ENCODE results near the gene SLC1A5.

SLC1A5 gene

DNA sequence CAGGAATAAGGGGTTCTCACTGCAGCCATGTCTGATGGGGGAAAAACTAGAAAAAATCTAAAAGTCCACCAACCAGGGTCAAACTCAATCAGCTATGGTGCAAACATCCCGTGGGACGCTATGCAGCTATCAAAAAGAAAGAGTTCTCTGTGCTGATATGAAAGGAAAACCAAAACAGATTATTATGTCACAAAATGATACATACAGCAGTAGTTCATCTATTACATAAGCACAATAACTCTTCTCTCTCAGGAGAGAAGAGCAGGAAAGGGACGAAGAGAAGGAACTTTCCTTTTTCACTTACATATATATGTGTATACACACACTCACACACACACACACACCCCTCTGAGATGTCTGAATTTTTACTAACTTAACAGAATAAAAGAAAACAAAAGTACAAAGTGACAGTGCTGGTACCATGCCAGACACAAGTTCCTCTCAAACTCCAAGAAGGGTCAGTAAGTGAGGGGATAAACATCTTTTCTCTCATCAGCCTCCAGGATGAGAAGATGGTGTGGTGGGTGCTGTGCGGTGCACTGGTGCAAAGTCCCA lies 45.4 kb downstream of the SLC1A5 start:
- TF ChIP-seq ZBTB7A (IDR thresholded peaks at IDR 0.05; ENCODE audit: low read depth): no peak
- no peak for TF ChIP-seq TCF12 (IDR thresholded peaks at IDR 0.05; ENCODE audit: low read depth)
- no peak for TF ChIP-seq CEBPB (IDR thresholded peaks at IDR 0.05)
- no peak for TF ChIP-seq TAF1 (IDR thresholded peaks at IDR 0.05; ENCODE audit: low read depth)
- TF ChIP-seq, protein P1, sequence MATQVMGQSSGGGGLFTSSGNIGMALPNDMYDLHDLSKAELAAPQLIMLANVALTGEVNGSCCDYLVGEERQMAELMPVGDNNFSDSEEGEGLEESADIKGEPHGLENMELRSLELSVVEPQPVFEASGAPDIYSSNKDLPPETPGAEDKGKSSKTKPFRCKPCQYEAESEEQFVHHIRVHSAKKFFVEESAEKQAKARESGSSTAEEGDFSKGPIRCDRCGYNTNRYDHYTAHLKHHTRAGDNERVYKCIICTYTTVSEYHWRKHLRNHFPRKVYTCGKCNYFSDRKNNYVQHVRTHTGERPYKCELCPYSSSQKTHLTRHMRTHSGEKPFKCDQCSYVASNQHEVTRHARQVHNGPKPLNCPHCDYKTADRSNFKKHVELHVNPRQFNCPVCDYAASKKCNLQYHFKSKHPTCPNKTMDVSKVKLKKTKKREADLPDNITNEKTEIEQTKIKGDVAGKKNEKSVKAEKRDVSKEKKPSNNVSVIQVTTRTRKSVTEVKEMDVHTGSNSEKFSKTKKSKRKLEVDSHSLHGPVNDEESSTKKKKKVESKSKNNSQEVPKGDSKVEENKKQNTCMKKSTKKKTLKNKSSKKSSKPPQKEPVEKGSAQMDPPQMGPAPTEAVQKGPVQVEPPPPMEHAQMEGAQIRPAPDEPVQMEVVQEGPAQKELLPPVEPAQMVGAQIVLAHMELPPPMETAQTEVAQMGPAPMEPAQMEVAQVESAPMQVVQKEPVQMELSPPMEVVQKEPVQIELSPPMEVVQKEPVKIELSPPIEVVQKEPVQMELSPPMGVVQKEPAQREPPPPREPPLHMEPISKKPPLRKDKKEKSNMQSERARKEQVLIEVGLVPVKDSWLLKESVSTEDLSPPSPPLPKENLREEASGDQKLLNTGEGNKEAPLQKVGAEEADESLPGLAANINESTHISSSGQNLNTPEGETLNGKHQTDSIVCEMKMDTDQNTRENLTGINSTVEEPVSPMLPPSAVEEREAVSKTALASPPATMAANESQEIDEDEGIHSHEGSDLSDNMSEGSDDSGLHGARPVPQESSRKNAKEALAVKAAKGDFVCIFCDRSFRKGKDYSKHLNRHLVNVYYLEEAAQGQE (IDR thresholded peaks at IDR 0.05; ENCODE audit: low read depth): no peak

DNA sequence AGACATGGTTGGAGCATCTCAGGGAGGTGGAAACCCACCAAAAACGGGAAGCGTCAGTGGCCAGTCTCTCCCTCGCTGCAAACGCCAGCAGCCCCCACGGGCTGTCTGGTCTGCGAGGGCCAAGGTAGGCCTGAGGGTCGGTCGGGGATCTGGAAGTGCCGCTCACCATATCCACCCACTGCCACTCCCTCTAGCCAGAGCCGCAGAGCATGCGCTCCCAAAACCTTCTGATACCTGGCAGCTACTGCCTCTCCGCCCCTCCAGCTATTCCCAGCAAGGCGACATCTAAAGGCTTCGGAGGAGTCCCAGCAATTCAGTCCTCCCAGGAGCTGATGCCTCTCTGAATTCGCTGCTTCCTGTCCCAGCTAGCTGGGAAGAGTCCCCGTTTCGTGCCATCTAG lies 46.9 kb downstream of the SLC1A5 start:
- no peak for TF ChIP-seq CREB1 (IDR thresholded peaks at IDR 0.05; ENCODE audit: low read depth)
- TF ChIP-seq EP300 (IDR thresholded peaks at IDR 0.05; ENCODE audit: borderline replicate concordance): no peak
- TF ChIP-seq TAF1 (IDR thresholded peaks at IDR 0.05; ENCODE audit: low read depth): no peak
- no peak for TF ChIP-seq FOXM1 (IDR thresholded peaks at IDR 0.05; ENCODE audit: borderline replicate concordance, low read depth)
- TF ChIP-seq TEAD4 (IDR thresholded peaks at IDR 0.05): no peak
- TF ChIP-seq TCF12 (IDR thresholded peaks at IDR 0.05; ENCODE audit: low read depth): no peak
- TF ChIP-seq EGR1 (IDR thresholded peaks at IDR 0.05): no peak
- TF ChIP-seq NFIC (IDR thresholded peaks at IDR 0.05): no peak
- TF ChIP-seq CEBPB (IDR thresholded peaks at IDR 0.05): no peak
- no peak for TF ChIP-seq YY1 (IDR thresholded peaks at IDR 0.05; ENCODE audit: low read depth)
- no peak for TF ChIP-seq RAD21 (IDR thresholded peaks at IDR 0.05; ENCODE audit: low read depth)
- TF ChIP-seq, protein P1 (IDR thresholded peaks at IDR 0.05; ENCODE audit: low read depth): no peak
- TF ChIP-seq, protein P2, sequence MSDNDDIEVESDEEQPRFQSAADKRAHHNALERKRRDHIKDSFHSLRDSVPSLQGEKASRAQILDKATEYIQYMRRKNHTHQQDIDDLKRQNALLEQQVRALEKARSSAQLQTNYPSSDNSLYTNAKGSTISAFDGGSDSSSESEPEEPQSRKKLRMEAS (IDR thresholded peaks at IDR 0.05): no peak
- no peak for TF ChIP-seq ZBTB7A (IDR thresholded peaks at IDR 0.05; ENCODE audit: low read depth)
- TF ChIP-seq, protein P3, sequence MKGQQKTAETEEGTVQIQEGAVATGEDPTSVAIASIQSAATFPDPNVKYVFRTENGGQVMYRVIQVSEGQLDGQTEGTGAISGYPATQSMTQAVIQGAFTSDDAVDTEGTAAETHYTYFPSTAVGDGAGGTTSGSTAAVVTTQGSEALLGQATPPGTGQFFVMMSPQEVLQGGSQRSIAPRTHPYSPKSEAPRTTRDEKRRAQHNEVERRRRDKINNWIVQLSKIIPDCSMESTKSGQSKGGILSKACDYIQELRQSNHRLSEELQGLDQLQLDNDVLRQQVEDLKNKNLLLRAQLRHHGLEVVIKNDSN (IDR thresholded peaks at IDR 0.05): no peak

DNA sequence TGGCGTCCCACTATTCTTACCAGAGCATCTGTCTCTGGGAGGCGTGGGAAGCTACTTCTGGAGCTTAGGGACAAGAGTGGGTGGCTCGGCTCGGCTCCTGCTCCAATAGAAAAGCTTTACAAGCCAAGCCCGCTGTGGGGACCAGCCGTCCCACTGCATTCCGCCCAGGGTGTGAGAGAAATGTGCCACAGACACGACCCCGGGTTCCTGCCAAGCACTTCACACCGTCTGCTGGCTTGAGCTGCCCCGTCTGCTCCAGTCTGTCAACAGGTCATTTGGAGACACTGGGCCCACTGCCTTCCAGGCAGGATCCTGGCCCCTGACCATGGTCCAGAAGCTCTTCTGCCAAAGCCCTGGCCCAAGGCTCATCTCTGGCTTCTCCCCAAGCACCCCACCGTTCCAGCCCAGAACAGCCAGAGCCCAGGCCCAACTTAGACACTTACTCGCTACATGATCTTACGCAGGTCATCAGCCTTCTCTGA lies 49.1 kb downstream of the SLC1A5 start:
- TF ChIP-seq YY1 (IDR thresholded peaks at IDR 0.05; ENCODE audit: low read depth) (no peak), EGR1 (IDR thresholded peaks at IDR 0.05) (no peak), FOXM1 (IDR thresholded peaks at IDR 0.05; ENCODE audit: borderline replicate concordance, low read depth) (no peak), CEBPB (IDR thresholded peaks at IDR 0.05) (no peak), CREB1 (IDR thresholded peaks at IDR 0.05; ENCODE audit: low read depth) (no peak), NFIC (IDR thresholded peaks at IDR 0.05) (no peak), TCF12 (IDR thresholded peaks at IDR 0.05; ENCODE audit: low read depth) (no peak), EP300 (IDR thresholded peaks at IDR 0.05; ENCODE audit: borderline replicate concordance) (no peak), RAD21 (IDR thresholded peaks at IDR 0.05; ENCODE audit: low read depth) (no peak), ZBTB7A (IDR thresholded peaks at IDR 0.05; ENCODE audit: low read depth) (no peak), TAF1 (IDR thresholded peaks at IDR 0.05; ENCODE audit: low read depth) (no peak)
- TF ChIP-seq, protein P3 (IDR thresholded peaks at IDR 0.05): no peak
- TF ChIP-seq, protein P1 (IDR thresholded peaks at IDR 0.05; ENCODE audit: low read depth): no peak
- TF ChIP-seq, protein P2 (IDR thresholded peaks at IDR 0.05): no peak

DNA sequence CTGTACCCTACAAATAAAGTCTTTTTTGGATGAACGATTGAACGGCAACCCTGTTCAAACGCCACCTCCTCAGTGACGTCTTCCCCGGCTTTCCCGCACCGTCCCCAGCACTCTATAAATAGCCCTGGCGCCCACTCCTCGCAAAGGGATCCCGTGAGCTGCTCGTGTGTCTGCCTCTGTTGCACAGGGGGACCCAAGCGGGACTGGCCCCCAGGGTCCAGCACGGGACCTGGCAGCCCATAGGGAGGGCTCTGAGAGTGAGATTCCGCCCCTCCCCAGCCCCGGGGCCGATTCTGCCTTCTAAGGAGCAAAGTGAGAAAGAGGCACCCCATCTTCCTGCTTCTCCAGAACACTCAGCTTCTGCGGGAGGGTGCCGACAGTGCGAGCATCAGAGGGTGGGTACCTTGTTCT lies 50.6 kb downstream of the SLC1A5 start:
- no peak for TF ChIP-seq NFIC (IDR thresholded peaks at IDR 0.05)
- TF ChIP-seq TEAD4 (IDR thresholded peaks at IDR 0.05): no peak
- no peak for TF ChIP-seq TCF12 (IDR thresholded peaks at IDR 0.05; ENCODE audit: low read depth)
- no peak for TF ChIP-seq RAD21 (IDR thresholded peaks at IDR 0.05; ENCODE audit: low read depth)
- TF ChIP-seq EP300 (IDR thresholded peaks at IDR 0.05; ENCODE audit: borderline replicate concordance): no peak
- TF ChIP-seq EGR1 (IDR thresholded peaks at IDR 0.05): no peak
- TF ChIP-seq ZBTB7A (IDR thresholded peaks at IDR 0.05; ENCODE audit: low read depth): no peak
- no peak for TF ChIP-seq FOXM1 (IDR thresholded peaks at IDR 0.05; ENCODE audit: borderline replicate concordance, low read depth)
- no peak for TF ChIP-seq TAF1 (IDR thresholded peaks at IDR 0.05; ENCODE audit: low read depth)
- no peak for TF ChIP-seq CREB1 (IDR thresholded peaks at IDR 0.05; ENCODE audit: low read depth)
- TF ChIP-seq, protein P3 (IDR thresholded peaks at IDR 0.05): no peak
- TF ChIP-seq CEBPB (IDR thresholded peaks at IDR 0.05): no peak
- TF ChIP-seq YY1 (IDR thresholded peaks at IDR 0.05; ENCODE audit: low read depth): no peak
- TF ChIP-seq, protein P2 (IDR thresholded peaks at IDR 0.05): no peak
- TF ChIP-seq, protein P1 (IDR thresholded peaks at IDR 0.05; ENCODE audit: low read depth): no peak

All from Ishikawa (cell line).